ENCODE results near the gene EDEM2.
"Not testable (repeated sequence)": the region's sequence is repeated elsewhere in the genome, so short reads cannot be mapped to it uniquely, and the experiment has no call there.

Gene EDEM2

GRCh38 chr20:35190556-35190955, 43.4 kb upstream of the EDEM2 start:
- TF ChIP-seq CTCF (IDR thresholded peaks at IDR 0.05; ENCODE audit: insufficient read depth, low read length, missing control alignments) = no peak
- DNase-seq (ENCODE audit: low read depth, low spot score) = no peak
- ChIA-PET POLR2A (no interaction called here), CTCF (interaction anchor here (1.8 kb wide), 1 partner anchor 18 kb away, joined by 7 read pairs; no protein-coding TSS in a partner anchor)
- no peak overlapping the region for H3K4me3 ChIP-seq (ENCODE audit: low read depth, low read length)

DNA sequence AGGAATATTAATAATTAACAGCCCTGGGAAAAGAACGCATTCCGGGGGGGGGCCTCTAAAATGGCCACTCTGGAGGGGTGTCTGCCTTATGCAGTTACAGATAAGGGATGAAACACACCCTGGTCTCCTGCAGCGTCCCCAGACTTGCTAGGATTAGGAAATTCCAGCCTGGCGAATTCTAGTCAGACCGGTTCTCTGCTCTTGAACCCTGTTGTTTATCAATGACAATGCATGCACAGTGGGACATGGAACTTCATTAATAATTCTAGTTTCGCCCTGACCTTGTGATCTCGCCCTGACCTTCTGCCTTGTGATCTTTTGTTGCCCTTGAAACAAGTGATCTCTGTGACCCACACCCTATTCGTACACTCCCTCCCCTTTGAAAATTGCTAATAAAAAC, 42.1 kb upstream of the EDEM2 start:
- H3K4me3 ChIP-seq (ENCODE audit: low read depth, low read length); DNase-seq (ENCODE audit: low read depth, low spot score); POLR2A ChIA-PET: not testable (repeated sequence)
- CTCF ChIA-PET = interaction anchor here (1.0 to 1.8 kb wide), 2 partner anchors 19 to 93 kb away, joined by 3 to 7 read pairs; no protein-coding TSS in a partner anchor

- CTCF ChIA-PET = interaction anchor here (0.5 to 1.4 kb wide), 5 partner anchors 12 to 260 kb away, joined by 3 to 4 read pairs (median 3); no protein-coding TSS in a partner anchor
- POLR2A ChIA-PET = no interaction called here
- DNase-seq (ENCODE audit: low read depth, low spot score) = no peak
- H3K4me3 ChIP-seq (ENCODE audit: low read depth, low read length) = no peak overlapping the region
- TF ChIP-seq CTCF (IDR thresholded peaks at IDR 0.05; ENCODE audit: insufficient read depth, low read length, missing control alignments) = no peak
Observed at GRCh38 chr20:35187584-35188190, 40.6 kb upstream of the EDEM2 start.

DNA sequence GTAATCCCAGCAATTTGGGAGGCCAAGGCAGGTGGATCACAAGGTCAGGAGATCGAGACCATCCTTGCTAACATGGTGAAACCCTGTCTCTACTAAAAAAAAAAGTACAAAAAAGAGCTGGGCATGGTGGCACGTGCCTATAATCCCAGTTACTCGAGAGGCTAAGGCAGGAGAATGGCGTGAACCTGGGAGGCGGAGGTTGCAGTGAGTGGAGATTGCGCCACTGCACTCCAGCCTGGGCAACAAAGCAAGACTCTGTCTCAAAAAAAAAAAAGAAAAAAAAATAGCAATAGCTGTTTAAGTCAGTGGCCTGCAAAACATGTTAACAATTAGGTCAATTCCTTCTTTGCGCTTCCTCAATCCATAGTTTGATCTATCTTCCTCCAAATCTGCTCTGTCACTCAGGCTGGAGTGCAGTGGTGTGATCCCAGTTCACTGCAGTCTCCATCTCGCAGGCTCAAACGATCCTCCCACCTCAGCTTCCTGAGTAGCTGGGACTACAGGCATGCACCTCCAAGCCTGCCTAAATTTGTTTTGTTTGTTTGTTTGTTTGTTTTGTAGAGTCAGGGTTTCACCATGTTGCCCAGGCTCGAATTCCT, 39.7 kb upstream of the EDEM2 start:
- DNase-seq (ENCODE audit: low read depth, low spot score); H3K4me3 ChIP-seq (ENCODE audit: low read depth, low read length); POLR2A ChIA-PET: not testable (repeated sequence)
- CTCF ChIA-PET = interaction anchor here (0.9 to 1.1 kb wide), 3 partner anchors 11 to 261 kb away, joined by 3 to 4 read pairs (median 3); no protein-coding TSS in a partner anchor

- CTCF ChIA-PET = interaction anchor here (1.0 to 1.5 kb wide), 2 partner anchors 27 to 85 kb away, joined by 3 to 4 read pairs; no protein-coding TSS in a partner anchor
- H3K4me3 ChIP-seq (ENCODE audit: low read depth, low read length) = no peak overlapping the region
- no peak for DNase-seq (ENCODE audit: low read depth, low spot score)
- POLR2A ChIA-PET = no interaction called here
- TF ChIP-seq CTCF (IDR thresholded peaks at IDR 0.05; ENCODE audit: insufficient read depth, low read length, missing control alignments) = no peak
Observed at GRCh38 chr20:35181731-35182130, 34.6 kb upstream of the EDEM2 start.

GRCh38 chr20:35180266-35180665, 33.1 kb upstream of the EDEM2 start:
- CTCF ChIA-PET = no interaction called here

More at GRCh38 chr20:35180266-35180665, 33.1 kb upstream of the EDEM2 start:
- no peak for DNase-seq (ENCODE audit: low read depth, low spot score)
- H3K4me3 ChIP-seq (ENCODE audit: low read depth, low read length) = no peak overlapping the region
- TF ChIP-seq CTCF (IDR thresholded peaks at IDR 0.05; ENCODE audit: insufficient read depth, low read length, missing control alignments) = no peak
- POLR2A ChIA-PET = interaction anchor here (0.5 kb wide), 1 partner anchor 40 kb away, joined by 4 read pairs; no protein-coding TSS in a partner anchor
